H9 (cell line): ENCODE data around the gene AP4B1. TPM values are rescaled to one million over a fixed set of nuclear protein-coding genes. Genes with fewer than 3 reads are reported as not detected.

Experiments used
- DNase-seq: peaks from one replicate; pipeline ENCODE4 v3.0.0-alpha.2; 2017
- H2AFZ ChIP-seq: one replicate; pipeline ENCODE4 v1.6.1; 2013; ENCODE audit warnings: mild to moderate bottlenecking, low read length, control low read depth, moderate library complexity
- H2AK5ac ChIP-seq: 2 replicates; pipeline ENCODE4 v1.6.1; 2013; ENCODE audit warnings: low read length, control low read depth, mixed read lengths; ENCODE audit not compliant: insufficient read length
- H2BK120ac ChIP-seq: one replicate; pipeline ENCODE4 v1.6.1; 2013; ENCODE audit warnings: low read depth, mild to moderate bottlenecking, low read length, control low read depth, inconsistent platforms; ENCODE audit not compliant: poor library complexity, severe bottlenecking
- H2BK12ac ChIP-seq: 2 replicates; pipeline ENCODE4 v1.6.1; 2013; ENCODE audit warnings: low read length, control low read depth, mixed read lengths, low read depth; ENCODE audit not compliant: insufficient read length
- H2BK15ac ChIP-seq: 2 replicates; pipeline ENCODE4 v1.6.1; 2013; ENCODE audit warnings: low read depth, low read length, control low read depth
- H2BK20ac ChIP-seq: one replicate; pipeline ENCODE4 v1.6.1; 2013; ENCODE audit warnings: low read depth, mild to moderate bottlenecking, low read length, control low read depth, inconsistent platforms; ENCODE audit not compliant: poor library complexity, severe bottlenecking
- H2BK5ac ChIP-seq: 2 replicates; pipeline ENCODE4 v1.6.1; 2013; ENCODE audit warnings: low read length, control low read depth, mixed read lengths; ENCODE audit not compliant: insufficient read length
- H3K14ac ChIP-seq: 2 replicates; pipeline ENCODE4 v1.6.1; 2013; ENCODE audit warnings: low read length, control low read depth; ENCODE audit not compliant: insufficient read depth
- H3K18ac ChIP-seq: 2 replicates; pipeline ENCODE4 v1.6.1; 2013; ENCODE audit warnings: low read depth, mild to moderate bottlenecking, mixed read lengths, low read length, control low read depth; ENCODE audit not compliant: insufficient read length
- H3K23ac ChIP-seq: 2 replicates; pipeline ENCODE4 v1.6.1; 2013; ENCODE audit warnings: low read length, control low read depth, mixed read lengths, low read depth; ENCODE audit not compliant: insufficient read length
- H3K23me2 ChIP-seq: 2 replicates; pipeline ENCODE4 v1.6.1; 2013; ENCODE audit warnings: low read depth, mild to moderate bottlenecking, mixed read lengths, low read length, control low read depth; ENCODE audit not compliant: insufficient read length, poor library complexity, severe bottlenecking
- H3K27ac ChIP-seq: 2 replicates; pipeline ENCODE4 v1.5.1; 2013; ENCODE audit warnings: low read length, control low read depth, mixed read lengths, low read depth; ENCODE audit not compliant: insufficient read length
- H3K27me3 ChIP-seq: 2 replicates; pipeline ENCODE4 v1.6.1; 2013; ENCODE audit warnings: low read length, control low read depth, inconsistent platforms; ENCODE audit not compliant: insufficient read depth
- H3K4ac ChIP-seq: 2 replicates; pipeline ENCODE4 v1.6.1; 2013; ENCODE audit warnings: low read depth, mild to moderate bottlenecking, control low read depth, inconsistent platforms, low read length, moderate library complexity
- H3K4me1 ChIP-seq: 2 replicates; pipeline ENCODE4 v1.6.1; 2013; ENCODE audit warnings: low read length, control low read depth, inconsistent platforms; ENCODE audit not compliant: insufficient read depth
- H3K4me2 ChIP-seq: 2 replicates; pipeline ENCODE4 v1.6.1; 2013; ENCODE audit warnings: low read length, control low read depth, mixed read lengths; ENCODE audit not compliant: insufficient read length, insufficient read depth
- H3K56ac ChIP-seq: 2 replicates; pipeline ENCODE4 v1.6.1; 2013; ENCODE audit warnings: low read depth, mild to moderate bottlenecking, mixed read lengths, low read length, control low read depth; ENCODE audit not compliant: insufficient read length
- H3K79me1 ChIP-seq: 2 replicates; pipeline ENCODE4 v1.6.1; 2013; ENCODE audit warnings: low read depth, mild to moderate bottlenecking, moderate library complexity, low read length, control low read depth, inconsistent platforms; ENCODE audit not compliant: insufficient read depth, poor library complexity, severe bottlenecking
- H3K79me2 ChIP-seq: 2 replicates; pipeline ENCODE4 v1.6.1; 2013; ENCODE audit warnings: low read length, control low read depth, inconsistent platforms; ENCODE audit not compliant: insufficient read depth
- H3K9ac ChIP-seq: 2 replicates; pipeline ENCODE4 v1.6.1; 2013; ENCODE audit warnings: low read length, control low read depth, mixed read lengths; ENCODE audit not compliant: insufficient read length; ENCODE audit errors: extremely low read depth
- H3K9me3 ChIP-seq: one replicate; pipeline ENCODE4 v1.6.1; 2013; ENCODE audit warnings: low read depth, low read length, inconsistent platforms; ENCODE audit not compliant: control insufficient read depth
- H3T11ph ChIP-seq: one replicate; pipeline ENCODE4 v1.6.1; 2013; ENCODE audit warnings: mild to moderate bottlenecking, low read length, control low read depth, inconsistent platforms
- H4K20me1 ChIP-seq: one replicate; pipeline ENCODE4 v1.6.1; 2013; ENCODE audit not compliant: control insufficient read depth, insufficient read length, insufficient read depth
- H4K5ac ChIP-seq: 2 replicates; pipeline ENCODE4 v1.6.1; 2013; ENCODE audit warnings: low read depth, mild to moderate bottlenecking, mixed read lengths, low read length, control low read depth; ENCODE audit not compliant: insufficient read length
- H4K8ac ChIP-seq: replicated peaks from 2 replicates; pipeline ENCODE4 v1.6.1; 2013; ENCODE audit warnings: low read length, control low read depth, mixed read lengths, low read depth; ENCODE audit not compliant: insufficient read length
- H4K91ac ChIP-seq: 2 replicates; pipeline ENCODE4 v1.6.1; 2013; ENCODE audit warnings: low read depth, mild to moderate bottlenecking, moderate library complexity, mixed read lengths, low read length, control low read depth; ENCODE audit not compliant: insufficient read length
- H3K27ac Mint-ChIP-seq, 3 experiments: 2 replicates in 2 of 3; 3 replicates in 1 of 3; pipeline ENCODE4 v1.8.0; 2020 to 2021; ENCODE audit warnings: mixed read lengths in 3 of 3, mild to moderate bottlenecking in 1 of 3, moderate library complexity in 1 of 3
- H3K27me3 Mint-ChIP-seq: 2 replicates; pipeline ENCODE4 v1.8.0; 2021; ENCODE audit warnings: low read depth, mild to moderate bottlenecking, moderate library complexity, mixed read lengths
- H3K36me3 Mint-ChIP-seq, 3 experiments: 2 replicates in 2 of 3; 3 replicates in 1 of 3; pipeline ENCODE4 v1.8.0; 2020 to 2021; ENCODE audit warnings: low read depth in 3 of 3, mixed read lengths in 3 of 3; ENCODE audit not compliant: insufficient read depth in 1 of 3
- H3K4me1 Mint-ChIP-seq, 2 experiments: 2 replicates each; pipeline ENCODE4 v1.8.0; 2020; ENCODE audit warnings: mixed read lengths in 2 of 2
- H3K4me3 Mint-ChIP-seq, 2 experiments: 2 replicates in 1 of 2; 3 replicates in 1 of 2; pipeline ENCODE4 v1.8.0; 2020 to 2021; ENCODE audit warnings: mild to moderate bottlenecking in 2 of 2, mixed read lengths in 2 of 2, moderate library complexity in 1 of 2
- H3K9me3 Mint-ChIP-seq, 2 experiments: 2 replicates in 1 of 2; 3 replicates in 1 of 2; pipeline ENCODE4 v1.8.0; 2020; ENCODE audit warnings: mild to moderate bottlenecking in 2 of 2, mixed read lengths in 2 of 2, moderate library complexity in 1 of 2
- WGBS: extraction: QIAGEN DNeasy Blood & Tissue Kit; methylation state at CpG from one replicate; pipeline ENCODE4 v1.1.7; 2013; ENCODE audit warnings: missing lambda C conversion rate, low lambda C conversion rate, mixed read lengths; ENCODE audit not compliant: insufficient read length; ENCODE audit errors: extremely low coverage; 5-methylcytosine and 5-hydroxymethylcytosine counted together
- total RNA-seq: library from RNA; stranded (reverse); gene quantifications from 2 replicates; pipeline ENCODE4 v1.2.1, GENCODE V29; 2021
- TF ChIP-seq, protein P1 (sequence below): fragments of 200-600 bp; sonication (generic); conservative IDR thresholded peaks from 3 replicates; pipeline ENCODE4 v1.8.0; 2021; ENCODE audit warnings: antibody characterized with exemption, mild to moderate bottlenecking

Gene AP4B1
- total RNA-seq, 1 experiment from 2014 or later: 19.3 TPM

DNA sequence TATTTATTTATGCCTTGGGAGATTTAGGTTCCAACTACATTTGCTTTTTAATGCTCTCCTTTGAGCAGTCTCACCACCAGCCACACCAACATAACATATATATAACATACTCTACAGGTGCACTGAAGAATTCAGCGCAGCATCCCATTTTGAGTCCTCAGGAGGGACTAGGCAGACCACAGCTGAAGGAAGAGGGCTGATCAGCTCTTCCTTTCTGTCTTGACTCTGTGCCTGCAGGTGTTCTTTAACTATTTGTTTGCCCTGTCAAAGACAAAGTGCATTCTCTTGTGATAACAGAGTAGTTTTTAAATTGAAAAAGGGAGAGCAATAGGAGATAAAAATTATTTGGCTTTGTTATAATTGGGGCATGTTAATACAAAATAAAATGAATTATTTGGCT lies 41.5 kb upstream of the AP4B1 start:
- Histone ChIP-seq H3T11ph (no peak overlapping the region), H3K79me1 (peaks cover 9% of the 10 kb centered on the region), H2BK12ac (no peak overlapping the region), H3K18ac (no peak overlapping the region), H3K27me3 (no peaks in the 10 kb centered on the region), H3K23me2 (no peaks in the 10 kb centered on the region), H3K4ac (no peak overlapping the region), H2BK120ac (no peak overlapping the region), H3K14ac (no peak overlapping the region), H2BK15ac (no peak overlapping the region), H4K5ac (no peak overlapping the region), H2BK5ac (no peak overlapping the region), H3K4me1 (peaks cover 3% of the 10 kb centered on the region; the same call in 1 of the 2 replicates), H3K9ac (no peak overlapping the region), H4K91ac (no peak overlapping the region), H3K4me2 (no peak overlapping the region), H3K23ac (no peak overlapping the region), H4K20me1 (no peaks in the 10 kb centered on the region), H3K27ac (no peak overlapping the region), H4K8ac (no peak overlapping the region), H3K56ac (no peak overlapping the region), H3K9me3 (no peaks in the 10 kb centered on the region), H2AFZ (no peak overlapping the region), H2BK20ac (no peak overlapping the region), H2AK5ac (no peak overlapping the region), H3K79me2 (no peaks in the 10 kb centered on the region; the same call in 1 of the 2 replicates)
- Mint-ChIP-seq H3K27me3 (no peaks in the 10 kb centered on the region), H3K36me3 (peaks cover 7 to 25% (median 12%) of the 10 kb centered on the region in 3 experiments; a peak in 6 of 7 replicates), H3K4me3 (no peak overlapping the region), H3K27ac (peak overlapping the region in 1 of 3 experiments; percentile 35; a peak in 1 of 7 replicates), H3K9me3 (no peaks in the 10 kb centered on the region), H3K4me1 (peaks cover 20 to 24% of the 10 kb centered on the region in 2 experiments)
- WGBS: no CpG with 5 or more reads among the region's 1 CpG
- no peak for DNase-seq
- TF ChIP-seq, protein P1, sequence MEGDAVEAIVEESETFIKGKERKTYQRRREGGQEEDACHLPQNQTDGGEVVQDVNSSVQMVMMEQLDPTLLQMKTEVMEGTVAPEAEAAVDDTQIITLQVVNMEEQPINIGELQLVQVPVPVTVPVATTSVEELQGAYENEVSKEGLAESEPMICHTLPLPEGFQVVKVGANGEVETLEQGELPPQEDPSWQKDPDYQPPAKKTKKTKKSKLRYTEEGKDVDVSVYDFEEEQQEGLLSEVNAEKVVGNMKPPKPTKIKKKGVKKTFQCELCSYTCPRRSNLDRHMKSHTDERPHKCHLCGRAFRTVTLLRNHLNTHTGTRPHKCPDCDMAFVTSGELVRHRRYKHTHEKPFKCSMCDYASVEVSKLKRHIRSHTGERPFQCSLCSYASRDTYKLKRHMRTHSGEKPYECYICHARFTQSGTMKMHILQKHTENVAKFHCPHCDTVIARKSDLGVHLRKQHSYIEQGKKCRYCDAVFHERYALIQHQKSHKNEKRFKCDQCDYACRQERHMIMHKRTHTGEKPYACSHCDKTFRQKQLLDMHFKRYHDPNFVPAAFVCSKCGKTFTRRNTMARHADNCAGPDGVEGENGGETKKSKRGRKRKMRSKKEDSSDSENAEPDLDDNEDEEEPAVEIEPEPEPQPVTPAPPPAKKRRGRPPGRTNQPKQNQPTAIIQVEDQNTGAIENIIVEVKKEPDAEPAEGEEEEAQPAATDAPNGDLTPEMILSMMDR: no peak
